H1 (cell line): Measurements from ENCODE around the gene OR4X2. TPM values are rescaled to one million over a fixed set of nuclear protein-coding genes. Genes with fewer than 3 reads are reported as not detected.

Experiments used
- CTCF ChIA-PET: fragments of 300-600 bp; sonication (Branson Sonifier 250); formaldehyde crosslinking; loops from one replicate; lab custom pipeline; 2021; ENCODE audit not compliant: partially characterized antibody; lab: Charles Lee
- POLR2A ChIA-PET: fragments of 300-600 bp; sonication (Branson Sonifier 250); formaldehyde crosslinking; loops from one replicate; lab custom pipeline; 2021; ENCODE audit warnings: inconsistent platforms; ENCODE audit not compliant: partially characterized antibody; lab: Charles Lee
- DNase-seq, 2 experiments: peaks; one replicate each; pipeline versions ENCODE4 v3.0.0 to v3.0.0-alpha.2; 2010 to 2022; ENCODE audit warnings: low spot score in 2 of 2, low read depth in 1 of 2, mixed read lengths in 1 of 2
- FAIRE-seq: peaks from 2 replicates; lab custom pipeline; 2011; peaks lifted over from hg19 to GRCh38; lab: Jason Lieb, UNC
- H2AFZ ChIP-seq: 2 replicates; pipeline ENCODE4 v1.8.1; 2012; ENCODE audit warnings: low read length, inconsistent platforms
- H2AK5ac ChIP-seq: 2 replicates; pipeline ENCODE4 v1.6.1; 2013; ENCODE audit warnings: low read depth, low read length
- H2BK120ac ChIP-seq: replicated peaks from 2 replicates; pipeline ENCODE3; 2013; ENCODE audit warnings: low read depth, low read length, inconsistent platforms
- H2BK12ac ChIP-seq: 2 replicates; pipeline ENCODE4 v1.6.1; 2013; ENCODE audit warnings: low read depth, low read length
- H2BK15ac ChIP-seq: 2 replicates; pipeline ENCODE4 v1.6.1; 2013; ENCODE audit warnings: low read length
- H2BK20ac ChIP-seq: 2 replicates; pipeline ENCODE4 v1.6.1; 2013; ENCODE audit warnings: low read length
- H2BK5ac ChIP-seq: 2 replicates; pipeline ENCODE4 v1.6.1; 2013; ENCODE audit warnings: low read depth, low read length
- H3K14ac ChIP-seq: 2 replicates; pipeline ENCODE4 v1.6.1; 2013; ENCODE audit warnings: inconsistent platforms; ENCODE audit not compliant: insufficient read length
- H3K18ac ChIP-seq: 2 replicates; pipeline ENCODE4 v1.6.1; 2013; ENCODE audit warnings: low read length; ENCODE audit errors: extremely low read depth
- H3K23ac ChIP-seq: 2 replicates; pipeline ENCODE4 v1.6.1; 2013; ENCODE audit warnings: inconsistent platforms; ENCODE audit not compliant: insufficient read length
- H3K23me2 ChIP-seq: 2 replicates; pipeline ENCODE4 v1.6.1; 2013; ENCODE audit warnings: low read depth, low read length
- H3K27ac ChIP-seq: 2 replicates; pipeline ENCODE4 v1.6.1; 2011; ENCODE audit warnings: low read depth, low read length, inconsistent platforms
- H3K27me3 ChIP-seq, 4 experiments: replicated peaks in 1 of 4; 1 replicate in 1 of 4; 2 replicates in 3 of 4; pipeline versions ENCODE4 v1.6.1 to v1.8.1; 2011 to 2013; ENCODE audit warnings: low read length in 3 of 4, mild to moderate bottlenecking in 3 of 4, inconsistent platforms in 2 of 4, mixed read lengths in 2 of 4, moderate library complexity in 1 of 4; ENCODE audit not compliant: control insufficient read depth in 3 of 4, insufficient read depth in 3 of 4; ENCODE audit errors: extremely low read depth in 1 of 4
- H3K36me3 ChIP-seq, 4 experiments: 2 replicates each; pipeline versions ENCODE4 v1.6.1 to v1.8.1; 2011 to 2013; ENCODE audit warnings: mild to moderate bottlenecking in 4 of 4, low read length in 3 of 4, moderate library complexity in 2 of 4, control low read depth in 1 of 4, inconsistent platforms in 1 of 4; ENCODE audit not compliant: insufficient read depth in 4 of 4, control insufficient read depth in 2 of 4
- H3K4ac ChIP-seq: replicated peaks from 2 replicates; pipeline ENCODE3; 2013; ENCODE audit warnings: low read length, low read depth, mixed read lengths, inconsistent platforms; ENCODE audit not compliant: insufficient read length
- H3K4me1 ChIP-seq, 4 experiments: replicated peaks in 1 of 4; 1 replicate in 1 of 4; 2 replicates in 3 of 4; pipeline versions ENCODE4 v1.6.1 to v1.8.1; 2011 to 2013; ENCODE audit warnings: low read length in 3 of 4, inconsistent platforms in 2 of 4, mixed read lengths in 1 of 4; ENCODE audit not compliant: insufficient read depth in 4 of 4, control insufficient read depth in 3 of 4
- H3K4me2 ChIP-seq, 2 experiments: 2 replicates each; pipeline versions ENCODE4 v1.6.1 to v1.8.1; 2011 to 2013; ENCODE audit warnings: low read depth in 2 of 2, low read length in 2 of 2, control low read depth in 1 of 2, inconsistent platforms in 1 of 2, mild to moderate bottlenecking in 1 of 2; ENCODE audit not compliant: insufficient read depth in 1 of 2
- H3K4me3 ChIP-seq, 4 experiments: fragments of 200-600, 300-600 bp in 1 of 4; sonication (generic), shearing (Covaris generic), sonication (Bioruptor Twin) in 1 of 4; 2 replicates each; pipeline versions ENCODE4 v1.5.1 to v1.8.1; 2011 to 2016; ENCODE audit warnings: low read length in 4 of 4, low read depth in 3 of 4, control low read depth in 2 of 4, inconsistent platforms in 2 of 4, mild to moderate bottlenecking in 2 of 4, mixed read lengths in 1 of 4, moderate library complexity in 1 of 4; ENCODE audit not compliant: insufficient read depth in 2 of 4; ENCODE audit errors: extremely low read depth in 1 of 4
- H3K56ac ChIP-seq: replicated peaks from 2 replicates; pipeline ENCODE3; 2013; ENCODE audit warnings: low read depth, mild to moderate bottlenecking, mixed read lengths, low read length, inconsistent platforms; ENCODE audit not compliant: insufficient read length
- H3K79me1 ChIP-seq: 2 replicates; pipeline ENCODE4 v1.6.1; 2013; ENCODE audit warnings: low read depth, low read length, control low read depth
- H3K79me2 ChIP-seq, 2 experiments: 2 replicates each; pipeline versions ENCODE4 v1.6.1 to v1.8.1; 2012 to 2013; ENCODE audit warnings: low read length in 2 of 2, mild to moderate bottlenecking in 2 of 2, inconsistent platforms in 1 of 2; ENCODE audit not compliant: insufficient read depth in 2 of 2, control insufficient read depth in 1 of 2
- H3K9ac ChIP-seq, 4 experiments: replicated peaks in 1 of 4; 1 replicate in 1 of 4; 2 replicates in 3 of 4; pipeline versions ENCODE4 v1.6.1 to v1.8.1; 2011 to 2013; ENCODE audit warnings: low read depth in 3 of 4, low read length in 3 of 4, control low read depth in 2 of 4, mild to moderate bottlenecking in 2 of 4, moderate library complexity in 2 of 4, inconsistent platforms in 1 of 4; ENCODE audit errors: extremely low read depth in 1 of 4
- H3K9me3 ChIP-seq, 2 experiments: 2 replicates each; pipeline versions ENCODE4 v1.6.1 to v1.8.1; 2012 to 2013; ENCODE audit warnings: mild to moderate bottlenecking in 2 of 2, moderate library complexity in 2 of 2, control low read depth in 1 of 2, inconsistent platforms in 1 of 2, low read depth in 1 of 2, low read length in 1 of 2, mixed read lengths in 1 of 2; ENCODE audit not compliant: insufficient read depth in 2 of 2
- H4K20me1 ChIP-seq, 2 experiments: replicated peaks in 1 of 2; 2 replicates each; pipeline versions ENCODE3 to v1.8.1; 2011 to 2013; ENCODE audit warnings: inconsistent platforms in 2 of 2, low read length in 2 of 2, mild to moderate bottlenecking in 1 of 2; ENCODE audit not compliant: insufficient read depth in 2 of 2, control insufficient read depth in 1 of 2
- H4K5ac ChIP-seq: 2 replicates; pipeline ENCODE4 v1.6.1; 2013; ENCODE audit warnings: low read length, low read depth, mixed read lengths, inconsistent platforms; ENCODE audit not compliant: insufficient read length
- H4K8ac ChIP-seq: 2 replicates; pipeline ENCODE4 v1.8.0; 2013; ENCODE audit warnings: mild to moderate bottlenecking, moderate library complexity, low read length, inconsistent platforms; ENCODE audit not compliant: insufficient read depth; ENCODE audit errors: extremely low read depth
- H4K91ac ChIP-seq: replicated peaks from 2 replicates; pipeline ENCODE3; 2013; ENCODE audit warnings: low read length, mixed read lengths, inconsistent platforms; ENCODE audit not compliant: insufficient read length
- CBX8 ChIP-seq: fragments of 300-800, 300-1000 bp; sonication (generic); IDR thresholded peaks from 2 replicates; pipeline ENCODE4 v1.7.1; 2016; ENCODE audit warnings: low read depth, low read length, borderline replicate concordance
- CREB1 ChIP-seq: IDR thresholded peaks from 2 replicates; pipeline ENCODE4 v1.6.1; 2012; ENCODE audit warnings: inconsistent platforms
- EZH2 ChIP-seq: fragments of 200-600 bp; sonication (generic); IDR thresholded peaks from 2 replicates; pipeline ENCODE4 v1.7.1; 2012; ENCODE audit warnings: low read depth, mild to moderate bottlenecking, moderate library complexity, low read length, inconsistent platforms; ENCODE audit not compliant: severe bottlenecking
- HDAC2 ChIP-seq, 2 experiments: fragments of 300-600 bp in 1 of 2; sonication (generic) in 1 of 2; IDR thresholded peaks; 2 replicates each; pipeline ENCODE4 v1.6.1; 2011 to 2012; ENCODE audit warnings: low read depth in 2 of 2, low read length in 2 of 2, mild to moderate bottlenecking in 2 of 2, moderate library complexity in 2 of 2, borderline replicate concordance in 1 of 2, inconsistent platforms in 1 of 2
- KDM5A ChIP-seq: fragments of 200-600 bp; IDR thresholded peaks from 2 replicates; pipeline ENCODE4 v1.7.1; 2012; ENCODE audit warnings: mild to moderate bottlenecking, low read length, inconsistent platforms, mixed read lengths
- POLR2A ChIP-seq, 2 experiments: IDR thresholded peaks; 1 replicate in 1 of 2; 2 replicates in 1 of 2; pipeline ENCODE4 v1.6.1; 2011; ENCODE audit warnings: low read depth in 2 of 2, low read length in 2 of 2, mild to moderate bottlenecking in 2 of 2; ENCODE audit errors: control extremely low read depth in 1 of 2
- RFX5 ChIP-seq: IDR thresholded peaks from 2 replicates; pipeline ENCODE4 v1.6.1; 2011; ENCODE audit warnings: low read depth, low read length, improper control_type of control experiment, borderline replicate concordance
- RNF2 ChIP-seq: fragments of 200-900, 300-1000 bp; sonication (generic); IDR thresholded peaks from 2 replicates; pipeline ENCODE4 v1.7.1; 2016; ENCODE audit warnings: borderline replicate concordance, low read depth, mild to moderate bottlenecking, antibody characterized with exemption, low read length; ENCODE audit not compliant: poor library complexity, severe bottlenecking; ENCODE audit errors: missing control alignments
- SP1 ChIP-seq: IDR thresholded peaks from 2 replicates; pipeline ENCODE4 v1.6.1; 2011; ENCODE audit warnings: low read depth, low read length
- WGBS, 2 experiments: shearing (Covaris generic) in 1 of 2; methylation state at CpG; one replicate each; pipeline versions ENCODE4 v1.1.6 to v1.1.7; 2013 to 2015; ENCODE audit warnings: low lambda C conversion rate in 2 of 2, mixed read lengths in 2 of 2, inconsistent platforms in 1 of 2, low coverage in 1 of 2, missing lambda C conversion rate in 1 of 2; ENCODE audit not compliant: insufficient replicate concordance in 2 of 2, insufficient coverage in 1 of 2, insufficient read length in 1 of 2; ENCODE audit errors: extremely low coverage in 1 of 2, missing lambda C conversion rate in 1 of 2; 5-methylcytosine and 5-hydroxymethylcytosine counted together
- polyA plus RNA-seq, 7 experiments: library from polyadenylated mRNA; depleted of rRNA in 3 of 7; stranded (reverse) in 5 of 7; unstranded in 2 of 7; fragments of >200 nt in 5 of 7; fragments of 200-250 nt in 2 of 7; gene quantifications; 1 replicate in 5 of 7; 2 replicates in 1 of 7; 4 replicates in 1 of 7; pipeline versions ENCODE4 v1.2.1 to v1.2.3, GENCODE V29; 2011 to 2013; ENCODE audit warnings: missing spikeins in 2 of 7, mixed read lengths in 2 of 7
- total RNA-seq: library from RNA; stranded (reverse); fragmentation: NEBNext Ultra II Directional; extraction: Animal tissue kit (Norgen Biotek cat#: 25700); gene quantifications from 2 replicates; pipeline ENCODE4 v1.2.1, GENCODE V29; 2021

OR4X2 gene
- total and polyA plus RNA-seq, 2 of the 8 experiments (the other 6 are each of a cell fraction or from before 2014, with no cell fraction given): not detected

GRCh38 chr11:48272606-48273005 is 27.7 kb downstream of the OR4X2 start:
- Histone ChIP-seq H4K20me1 (no peaks in the 10 kb centered on the region), H3K4me1 (no peaks in the 10 kb centered on the region), H2AK5ac (no peak overlapping the region), H2BK15ac (no peak overlapping the region), H2AFZ (no peak overlapping the region), H3K36me3 (no peaks in the 10 kb centered on the region; a peak in 1 of 8 replicates), H3K9me3 (peaks cover 26 to 42% of the 10 kb centered on the region in 2 experiments), H3K56ac (no peak overlapping the region), H3K79me2 (no peaks in the 10 kb centered on the region), H2BK20ac (no peak overlapping the region), H3K14ac (no peak overlapping the region), H3K18ac (no peak overlapping the region), H2BK12ac (no peak overlapping the region), H4K8ac (no peak overlapping the region), H3K79me1 (no peaks in the 10 kb centered on the region), H3K9ac (no peak overlapping the region), H3K23me2 (no peaks in the 10 kb centered on the region), H3K23ac (no peak overlapping the region), H3K27ac (no peak overlapping the region), H4K5ac (no peak overlapping the region), H3K4me3 (no peak overlapping the region), H2BK120ac (no peak overlapping the region), H3K4me2 (no peak overlapping the region), H3K27me3 (peaks cover 0 to 1% (median 0%) of the 10 kb centered on the region in 4 experiments; a peak in 1 of 7 replicates), H3K4ac (no peak overlapping the region), H2BK5ac (no peak overlapping the region), H4K91ac (no peak overlapping the region)
- WGBS, 2 experiments: 81% methylated on average over 1 of the region's 1 CpG; no CpG with 5 or more reads in 1 of the 2 experiments
- no peak for FAIRE-seq
- ChIA-PET POLR2A (no interaction called here), CTCF (no interaction called here)
- no peak for DNase-seq
- TF ChIP-seq HDAC2 (IDR thresholded peaks at IDR 0.05; ENCODE audit: borderline replicate concordance in 1 of 2, low read depth in 2 of 2, low read length in 2 of 2) (no peak), EZH2 (no peak), KDM5A (no peak), POLR2A (IDR thresholded peaks at IDR 0.05; ENCODE audit: control extremely low read depth in 1 of 2, low read depth in 2 of 2, low read length in 2 of 2) (no peak), RNF2 (no peak), SP1 (no peak), RFX5 (no peak), CREB1 (no peak), CBX8 (no peak)
